Spleen (tissue), 11 donors: ENCODE data around the gene KLF2. TPM values are rescaled to one million over a fixed set of nuclear protein-coding genes. Genes with fewer than 3 reads are reported as not detected.

ENCODE experiments used
- DNase-seq: peaks from one replicate; pipeline ENCODE4 v3.0.0-alpha.2; 2020
- H3K27ac ChIP-seq, 8 donors: fragments of 200-600 bp; sonication (generic) in 7 of 8; 1 replicate in 4 of 8; 2 replicates in 4 of 8; pipeline versions ENCODE4 v1.5.0 to v1.8.0; 2016 to 2021; ENCODE audit warnings: inconsistent platforms in 4 of 8, mild to moderate bottlenecking in 4 of 8, moderate library complexity in 1 of 8
- H3K27me3 ChIP-seq, 7 donors: fragments of 200-600 bp; sonication (generic) in 6 of 7; replicated peaks in 1 of 7; 1 replicate in 4 of 7; 2 replicates in 3 of 7; pipeline versions ENCODE4 v1.5.0 to v1.8.0; 2016 to 2021; ENCODE audit warnings: inconsistent platforms in 3 of 7, mild to moderate bottlenecking in 1 of 7
- H3K36me3 ChIP-seq, 6 donors: fragments of 200-600 bp; sonication (generic) in 5 of 6; 1 replicate in 4 of 6; 2 replicates in 2 of 6; pipeline versions ENCODE4 v1.5.0 to v1.8.0; 2016 to 2021; ENCODE audit warnings: inconsistent platforms in 2 of 6
- H3K4me1 ChIP-seq, 6 donors: fragments of 200-600 bp; sonication (generic) in 5 of 6; 1 replicate in 3 of 6; 2 replicates in 3 of 6; pipeline versions ENCODE4 v1.5.0 to v1.8.0; 2016 to 2021; ENCODE audit warnings: inconsistent platforms in 3 of 6
- H3K4me3 ChIP-seq, 8 donors: fragments of 200-600 bp; sonication (generic) in 7 of 8; 1 replicate in 4 of 8; 2 replicates in 4 of 8; pipeline versions ENCODE4 v1.5.0 to v1.8.0; 2016 to 2021; ENCODE audit warnings: inconsistent platforms in 4 of 8, mild to moderate bottlenecking in 4 of 8, moderate library complexity in 2 of 8
- H3K9me3 ChIP-seq, 8 donors: fragments of 200-600 bp; sonication (generic) in 7 of 8; 1 replicate in 4 of 8; 2 replicates in 4 of 8; pipeline versions ENCODE4 v1.5.0 to v1.8.0; 2016 to 2021; ENCODE audit warnings: inconsistent platforms in 4 of 8
- POLR2A ChIP-seq, 3 donors: fragments of 450-650 bp; IDR thresholded peaks; one replicate each; pipeline ENCODE4 v1.5.1; 2017; ENCODE audit warnings: antibody characterized with exemption in 3 of 3, mild to moderate bottlenecking in 1 of 3
- POLR2AphosphoS5 ChIP-seq, 3 donors: sonication (generic); formaldehyde crosslinking; IDR thresholded peaks; one replicate each; pipeline ENCODE4 v1.5.1; 2017; ENCODE audit warnings: antibody characterized with exemption in 3 of 3
- WGBS, 5 donors: extraction: QIAGEN DNeasy Blood & Tissue Kit in 3 of 5; methylation state at CpG; one replicate each; pipeline versions ENCODE4 v1.1.5 to v1.1.7; 2013 to 2018; 5-methylcytosine and 5-hydroxymethylcytosine counted together
- intact Hi-C: fragments of 100-400 bp; cut with DNase I; formaldehyde crosslinking; loops from one replicate; pipeline ENCODE4 v1.15.0; 2023; ENCODE audit warnings: low total_unique reads
- polyA plus RNA-seq, 3 donors: library from polyadenylated mRNA; stranded (reverse); fragments of 200-250 nt; gene quantifications; one replicate each; pipeline ENCODE4 v1.2.1, GENCODE V29; 2013
- total RNA-seq, 7 donors: library from RNA; depleted of rRNA in 3 of 7; stranded (reverse); fragments of >200 nt in 3 of 7; fragmentation: NEBNext Ultra II Directional in 4 of 7; extraction: Animal tissue kit (Norgen Biotek cat#: 25700) in 4 of 7; gene quantifications; one replicate each; pipeline versions ENCODE4 v1.1.0 to v1.2.1, GENCODE V29; 2016 to 2021
- TF ChIP-seq, protein P1 (sequence below), 11 experiments: fragments of 200-600 bp in 7 of 11; fragments of 450-650 bp in 4 of 11; sonication (generic) in 4 of 11; IDR thresholded peaks in 8 of 11; conservative IDR thresholded peaks in 3 of 11; 1 replicate in 7 of 11; 2 replicates in 4 of 11; pipeline versions ENCODE4 v1.4.0 to v1.8.0; 2016 to 2021; ENCODE audit warnings: antibody characterized with exemption in 11 of 11, inconsistent platforms in 4 of 11, mild to moderate bottlenecking in 1 of 11
- donor health status: healthy with polysubstance abuse.
- donor health status: DM: no; HTN: no; CAD: no; lungs with moderate emphysema.
- donor health status: DM: no; HTN: no; CAD: no.
- donor health status: Bipolar disorder and iron deficiency.
- donor health status: healthy.
- donor health status: DM: no; HTN: no; CAD: no.
- donor health status: DM: yes; HTN: yes; CAD: no.

Gene KLF2
- total and polyA plus RNA-seq, 10 donors: 9.7 to 179 (median 105) TPM

DNA sequence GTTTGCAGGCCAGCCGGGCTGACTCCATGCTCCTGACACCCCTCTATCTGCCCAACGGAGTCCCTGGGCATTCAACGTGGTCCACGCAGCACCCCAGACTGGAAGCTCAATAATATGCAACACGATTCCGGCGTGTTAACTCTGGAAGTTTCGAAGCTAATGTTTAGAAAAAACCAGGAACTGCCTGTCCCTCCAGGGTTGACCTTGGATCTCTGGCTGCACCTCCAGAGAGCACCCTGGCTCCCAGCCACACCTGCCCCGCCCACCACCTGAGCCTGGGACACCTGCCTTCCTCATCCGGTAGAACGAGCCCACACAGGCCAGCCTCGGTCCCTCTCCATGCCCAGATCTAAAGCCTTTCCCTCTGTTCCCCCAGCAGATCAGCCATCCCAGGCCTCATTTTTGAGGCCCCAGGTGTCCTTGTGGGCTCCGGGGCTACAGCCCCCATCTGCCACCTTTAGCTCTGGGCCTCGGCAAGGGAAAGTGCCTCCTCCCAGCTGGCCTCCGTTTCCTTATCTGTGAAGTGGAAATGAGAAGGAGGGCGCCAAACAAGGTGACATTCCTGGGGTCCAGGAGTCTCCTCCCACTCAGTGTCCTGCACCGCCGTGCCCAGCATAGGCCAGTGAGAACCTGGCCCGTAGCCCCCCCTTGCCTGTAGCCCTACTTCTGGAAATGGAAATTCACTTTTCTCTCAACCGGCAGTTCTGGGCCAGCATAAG is 38.7 kb downstream of the KLF2 start:
- H3K4me3 ChIP-seq: no peak overlapping the region
- intact Hi-C loops: no loop called here
- peaks cover 0 to 17% (median 0%) of the 10 kb centered on the region in 7 donors for H3K27me3 ChIP-seq
- H3K27ac ChIP-seq: peak overlapping the region in 4 of 8 donors; percentile 91 to 96 (median 95)
- WGBS, 5 donors: 83 to 91% (median 86%) methylated on average over 19 to 20 of the region's 20 CpGs
- peaks cover 27 to 100% (median 94%) of the 10 kb centered on the region in 6 donors for H3K4me1 ChIP-seq
- TF ChIP-seq POLR2AphosphoS5 (IDR thresholded peaks at IDR 0.05) (peak in 1 of 3 donors; percentile 3), POLR2A (IDR thresholded peaks at IDR 0.05) (no peak)
- TF ChIP-seq, protein P1, sequence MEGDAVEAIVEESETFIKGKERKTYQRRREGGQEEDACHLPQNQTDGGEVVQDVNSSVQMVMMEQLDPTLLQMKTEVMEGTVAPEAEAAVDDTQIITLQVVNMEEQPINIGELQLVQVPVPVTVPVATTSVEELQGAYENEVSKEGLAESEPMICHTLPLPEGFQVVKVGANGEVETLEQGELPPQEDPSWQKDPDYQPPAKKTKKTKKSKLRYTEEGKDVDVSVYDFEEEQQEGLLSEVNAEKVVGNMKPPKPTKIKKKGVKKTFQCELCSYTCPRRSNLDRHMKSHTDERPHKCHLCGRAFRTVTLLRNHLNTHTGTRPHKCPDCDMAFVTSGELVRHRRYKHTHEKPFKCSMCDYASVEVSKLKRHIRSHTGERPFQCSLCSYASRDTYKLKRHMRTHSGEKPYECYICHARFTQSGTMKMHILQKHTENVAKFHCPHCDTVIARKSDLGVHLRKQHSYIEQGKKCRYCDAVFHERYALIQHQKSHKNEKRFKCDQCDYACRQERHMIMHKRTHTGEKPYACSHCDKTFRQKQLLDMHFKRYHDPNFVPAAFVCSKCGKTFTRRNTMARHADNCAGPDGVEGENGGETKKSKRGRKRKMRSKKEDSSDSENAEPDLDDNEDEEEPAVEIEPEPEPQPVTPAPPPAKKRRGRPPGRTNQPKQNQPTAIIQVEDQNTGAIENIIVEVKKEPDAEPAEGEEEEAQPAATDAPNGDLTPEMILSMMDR (IDR thresholded peaks at IDR 0.05 in 8 of 11, conservative IDR thresholded peaks at IDR 0.05 in 3 of 11): no peak
- H3K36me3 ChIP-seq: peaks cover 0 to 39% (median 0%) of the 10 kb centered on the region in 6 donors
- DNase-seq: peak; percentile 71
- H3K9me3 ChIP-seq: no peaks in the 10 kb centered on the region

DNA sequence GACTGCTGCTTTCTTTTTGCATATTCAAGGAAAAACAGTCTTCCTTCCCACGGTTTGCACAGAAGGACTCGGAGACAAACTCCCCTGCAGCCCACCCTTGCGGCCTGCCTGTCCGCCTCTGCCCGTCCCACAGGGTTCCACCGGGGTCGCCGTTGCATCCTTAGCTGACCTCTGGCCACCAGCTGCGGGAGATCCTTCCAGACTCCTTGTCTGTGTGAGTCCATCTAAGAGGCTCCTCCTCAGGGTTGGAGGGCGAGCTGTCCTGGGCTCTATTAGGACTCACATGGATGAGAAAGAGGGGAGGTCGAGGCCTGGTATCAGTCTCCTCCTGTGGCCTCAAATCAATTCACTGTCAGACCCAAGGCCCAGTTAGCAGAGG is 39.2 kb downstream of the KLF2 start:
- no peak for TF ChIP-seq POLR2A (IDR thresholded peaks at IDR 0.05)
- TF ChIP-seq, protein P1 (IDR thresholded peaks at IDR 0.05 in 8 of 11, conservative IDR thresholded peaks at IDR 0.05 in 3 of 11): no peak
- TF ChIP-seq POLR2AphosphoS5 (IDR thresholded peaks at IDR 0.05): no peak
- H3K4me3 ChIP-seq: no peak overlapping the region
- intact Hi-C loops: no loop called here
- peaks cover 0 to 36% (median 0%) of the 10 kb centered on the region in 6 donors for H3K36me3 ChIP-seq
- H3K9me3 ChIP-seq: no peaks in the 10 kb centered on the region
- H3K4me1 ChIP-seq: peaks cover 28 to 100% (median 95%) of the 10 kb centered on the region in 6 donors
- H3K27ac ChIP-seq: peak overlapping the region in 4 of 8 donors; percentile 91 to 96 (median 95)
- peak; percentile 71 for DNase-seq
- H3K27me3 ChIP-seq: peaks cover 0 to 22% (median 0%) of the 10 kb centered on the region in 7 donors
- 74 to 92% (median 88%) methylated on average over 8 to 11 of the region's 11 CpGs for WGBS, 5 donors

DNA sequence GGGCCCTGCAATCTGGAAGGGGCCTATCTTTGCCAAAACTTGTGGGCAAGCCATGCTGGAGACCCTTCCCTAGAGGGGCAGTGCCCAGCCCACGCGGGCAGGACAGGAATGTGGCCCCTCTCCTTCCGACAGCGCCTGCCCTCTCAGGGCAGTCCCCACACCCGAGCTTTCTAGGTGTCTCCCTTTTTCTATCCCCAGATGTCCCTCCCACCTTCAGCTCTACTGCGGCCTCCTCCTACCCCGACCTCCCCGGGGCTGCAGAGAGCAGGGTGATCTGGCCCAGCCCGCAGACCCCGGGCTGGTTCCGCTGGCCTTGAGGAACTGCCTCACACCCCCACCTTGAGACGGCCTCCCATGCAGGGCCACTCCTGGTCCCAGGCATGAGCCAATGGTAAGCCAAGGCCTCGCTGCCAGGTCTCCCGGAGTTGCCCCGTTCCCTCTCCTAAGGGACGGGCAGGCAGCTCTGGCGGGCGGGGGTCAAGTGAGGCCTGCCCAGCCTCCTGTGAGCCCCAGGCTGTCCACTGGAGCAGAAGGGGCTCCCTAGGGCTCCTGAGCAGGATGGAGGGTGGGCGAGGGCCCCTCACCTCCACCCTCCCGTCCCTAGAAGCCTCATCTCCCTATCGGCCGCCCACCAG is 39.7 kb downstream of the KLF2 start:
- Histone ChIP-seq H3K27me3 (peaks cover 0 to 27% (median 0%) of the 10 kb centered on the region in 7 donors), H3K36me3 (peaks cover 0 to 36% (median 0%) of the 10 kb centered on the region in 6 donors), H3K9me3 (no peaks in the 10 kb centered on the region), H3K4me3 (no peak overlapping the region), H3K27ac (peak overlapping the region in 5 of 8 donors; percentile 88 to 96 (median 94)), H3K4me1 (peaks cover 30 to 100% (median 95%) of the 10 kb centered on the region in 6 donors)
- DNase-seq: no peak
- intact Hi-C loops: no loop called here
- peak in 1 of 3 donors; percentile 14 for TF ChIP-seq POLR2AphosphoS5 (IDR thresholded peaks at IDR 0.05)
- TF ChIP-seq, protein P1 (IDR thresholded peaks at IDR 0.05 in 8 of 11, conservative IDR thresholded peaks at IDR 0.05 in 3 of 11): no peak
- 91 to 96% (median 94%) methylated on average over 20 to 22 of the region's 22 CpGs for WGBS, 5 donors
